8988T (cell line): Measurements from ENCODE around the gene POLR2J3.
"Not testable (repeated sequence)": the region's sequence is repeated elsewhere in the genome, so short reads cannot be mapped to it uniquely, and the experiment has no call there.

Source experiments
- DNase-seq: peaks from one replicate; pipeline ENCODE4 v3.0.0; 2011

POLR2J3 gene

GRCh38 chr7:102581722-102582121 is 9.3 kb upstream of the POLR2J3 start:
- DNase-seq = not testable (repeated sequence)

GRCh38 chr7:102578486-102578885 is 6.1 kb upstream of the POLR2J3 start:
- DNase-seq = not testable (repeated sequence)

- not testable (repeated sequence) for DNase-seq
These were observed 5.2 kb upstream of the POLR2J3 start for GRCh38 chr7:102577315-102578240.

GRCh38 chr7:102576363-102576762 is 4.0 kb upstream of the POLR2J3 start:
- not testable (repeated sequence) for DNase-seq

GRCh38 chr7:102574607-102575006 is 2.2 kb upstream of the POLR2J3 start:
- DNase-seq = not testable (repeated sequence)

GRCh38 chr7:102568620-102569019 is 3.8 kb downstream of the POLR2J3 start:
- not testable (repeated sequence) for DNase-seq

- DNase-seq = not testable (repeated sequence)
These were observed 21.5 kb downstream of the POLR2J3 start, which contains the start of gene SPDYE2 for GRCh38 chr7:102550808-102551422. TSS of gene SPDYE2 (plus strand) at chr7:102551226. CDS start at chr7:102553256, 2,030 bp downstream.

GRCh38 chr7:102546353-102546752 is 26.0 kb downstream of the POLR2J3 start:
- not testable (repeated sequence) for DNase-seq

- DNase-seq = not testable (repeated sequence)
These were observed 27.1 kb downstream of the POLR2J3 start for GRCh38 chr7:102545288-102545687.

- not testable (repeated sequence) for DNase-seq
These were observed 28.0 kb downstream of the POLR2J3 start for GRCh38 chr7:102544372-102544771.

- not testable (repeated sequence) for DNase-seq
These were observed 28.8 kb downstream of the POLR2J3 start, which contains the start of gene UPK3BL2 for GRCh38 chr7:102543596-102543995. TSS of gene UPK3BL2 (minus strand) at chr7:102543696. CDS start at chr7:102543636, 60 bp downstream.

- not testable (repeated sequence) for DNase-seq
These were observed 29.6 kb downstream of the POLR2J3 start for GRCh38 chr7:102542771-102543170.

- not testable (repeated sequence) for DNase-seq
These were observed 30.3 kb downstream of the POLR2J3 start for GRCh38 chr7:102542083-102542482.

- not testable (repeated sequence) for DNase-seq
These were observed 31.8 kb downstream of the POLR2J3 start for GRCh38 chr7:102540604-102541003.

GRCh38 chr7:102535062-102535615 is 37.2 kb downstream of the POLR2J3 start:
- DNase-seq = not testable (repeated sequence)

GRCh38 chr7:102532127-102532526 is 40.3 kb downstream of the POLR2J3 start:
- DNase-seq = not testable (repeated sequence)

- DNase-seq = not testable (repeated sequence)
These were observed 40.8 kb downstream of the POLR2J3 start for GRCh38 chr7:102531583-102531982.

GRCh38 chr7:102527822-102528793 is 44.3 kb downstream of the POLR2J3 start:
- not testable (repeated sequence) for DNase-seq

- DNase-seq = not testable (repeated sequence)
These were observed 45.2 kb downstream of the POLR2J3 start for GRCh38 chr7:102527182-102527581.

GRCh38 chr7:102524803-102525202 is 47.6 kb downstream of the POLR2J3 start:
- DNase-seq = not testable (repeated sequence)

GRCh38 chr7:102520797-102521196 is 51.6 kb downstream of the POLR2J3 start:
- not testable (repeated sequence) for DNase-seq
